ENCODE measurements around the gene SRPK2.

GRCh38 chr7:105178928-105179541, 209.7 kb downstream of the SRPK2 start:
- TF ChIP-seq, protein P1, sequence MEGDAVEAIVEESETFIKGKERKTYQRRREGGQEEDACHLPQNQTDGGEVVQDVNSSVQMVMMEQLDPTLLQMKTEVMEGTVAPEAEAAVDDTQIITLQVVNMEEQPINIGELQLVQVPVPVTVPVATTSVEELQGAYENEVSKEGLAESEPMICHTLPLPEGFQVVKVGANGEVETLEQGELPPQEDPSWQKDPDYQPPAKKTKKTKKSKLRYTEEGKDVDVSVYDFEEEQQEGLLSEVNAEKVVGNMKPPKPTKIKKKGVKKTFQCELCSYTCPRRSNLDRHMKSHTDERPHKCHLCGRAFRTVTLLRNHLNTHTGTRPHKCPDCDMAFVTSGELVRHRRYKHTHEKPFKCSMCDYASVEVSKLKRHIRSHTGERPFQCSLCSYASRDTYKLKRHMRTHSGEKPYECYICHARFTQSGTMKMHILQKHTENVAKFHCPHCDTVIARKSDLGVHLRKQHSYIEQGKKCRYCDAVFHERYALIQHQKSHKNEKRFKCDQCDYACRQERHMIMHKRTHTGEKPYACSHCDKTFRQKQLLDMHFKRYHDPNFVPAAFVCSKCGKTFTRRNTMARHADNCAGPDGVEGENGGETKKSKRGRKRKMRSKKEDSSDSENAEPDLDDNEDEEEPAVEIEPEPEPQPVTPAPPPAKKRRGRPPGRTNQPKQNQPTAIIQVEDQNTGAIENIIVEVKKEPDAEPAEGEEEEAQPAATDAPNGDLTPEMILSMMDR (IDR thresholded peaks at IDR 0.05; ENCODE audit: low read depth, low read length), result no peak
- TF ChIP-seq POLR2A (IDR thresholded peaks at IDR 0.05; ENCODE audit: extremely low read depth, insufficient read length), result no peak
- no peak for TF ChIP-seq MAX (IDR thresholded peaks at IDR 0.05; ENCODE audit: low read depth, low read length)
- no peak for TF ChIP-seq MYC (IDR thresholded peaks at IDR 0.05; ENCODE audit: low read depth, low read length)

Measured in NB4 (cell line).